Adipocyte (in vitro differentiated cells): ENCODE measurements around the gene FAM47E.
"Not testable (repeated sequence)": the region's sequence is repeated elsewhere in the genome, so short reads cannot be mapped to it uniquely, and the experiment has no call there.

Experiments
- DNase-seq: peaks from one replicate; pipeline ENCODE4 v3.0.0-alpha.2; 2015; ENCODE audit warnings: low read depth
- H3K27me3 ChIP-seq: replicated peaks from 2 replicates; pipeline ENCODE4 v1.7.0; 2013; ENCODE audit warnings: mild to moderate bottlenecking, low read length, moderate library complexity; ENCODE audit not compliant: control insufficient read depth, insufficient read depth
- H3K36me3 ChIP-seq: 2 replicates; pipeline ENCODE4 v1.7.0; 2013; ENCODE audit warnings: low read length, mild to moderate bottlenecking, moderate library complexity; ENCODE audit not compliant: control insufficient read depth, insufficient read depth, severe bottlenecking
- H3K4me1 ChIP-seq: 2 replicates; pipeline ENCODE4 v1.7.0; 2013; ENCODE audit warnings: mild to moderate bottlenecking, low read length, moderate library complexity; ENCODE audit not compliant: control insufficient read depth, insufficient read depth
- H3K4me3 ChIP-seq: 2 replicates; pipeline ENCODE4 v1.7.0; 2013; ENCODE audit warnings: mild to moderate bottlenecking, low read length, moderate library complexity
- H3K9ac ChIP-seq: 2 replicates; pipeline ENCODE4 v1.7.0; 2013; ENCODE audit warnings: mild to moderate bottlenecking, low read length, moderate library complexity
- H3K9me3 ChIP-seq: 2 replicates; pipeline ENCODE4 v1.7.0; 2013; ENCODE audit warnings: mild to moderate bottlenecking, low read length, moderate library complexity; ENCODE audit not compliant: control insufficient read depth

The FAM47E gene

DNA sequence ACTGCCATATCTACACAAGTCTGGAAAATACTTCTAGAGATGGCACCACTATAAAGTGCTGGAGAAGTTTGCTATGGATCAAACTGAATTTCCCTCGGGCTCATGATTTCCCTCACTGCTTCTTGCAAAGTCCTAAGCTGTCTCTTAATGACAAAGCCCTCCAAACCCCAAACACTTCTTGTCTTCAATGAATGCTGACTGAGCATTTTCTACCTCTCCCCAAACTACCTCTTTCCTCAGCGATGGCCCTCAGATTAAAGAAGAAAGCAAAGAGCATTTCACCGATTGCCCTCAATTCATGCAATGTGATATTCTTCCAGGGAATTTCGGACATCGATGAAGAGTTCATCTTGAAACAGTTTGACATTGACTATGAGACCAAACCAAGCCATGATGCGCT lies 19.7 kb downstream of the FAM47E start:
- DNase-seq = no peak
- Histone ChIP-seq H3K4me3 (no peak overlapping the region), H3K27me3 (no peaks in the 10 kb centered on the region)

DNA sequence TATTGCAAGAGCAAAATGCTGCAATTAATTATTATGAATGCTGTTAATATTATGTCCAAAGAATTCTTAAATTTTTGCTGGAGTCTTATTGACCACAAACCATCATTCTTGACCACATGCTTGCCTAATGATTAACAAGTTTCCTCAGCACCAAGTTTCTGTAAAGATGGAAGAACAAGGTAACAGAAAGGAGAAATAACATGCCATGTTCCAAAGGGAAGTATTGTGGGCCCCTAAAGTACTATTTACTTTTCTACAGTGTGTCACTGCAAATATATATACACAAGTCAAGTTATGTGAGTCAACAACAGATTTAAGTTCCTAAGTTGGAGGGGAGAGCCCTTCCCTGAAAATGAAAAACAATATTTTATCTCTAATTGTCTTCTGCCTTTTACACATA lies 20.6 kb downstream of the FAM47E start:
- H3K9me3 ChIP-seq = no peaks in the 10 kb centered on the region
- H3K36me3 ChIP-seq = no peaks in the 10 kb centered on the region
- H3K27me3 ChIP-seq = no peaks in the 10 kb centered on the region
- DNase-seq = no peak
- no peak overlapping the region for H3K9ac ChIP-seq
- H3K4me1 ChIP-seq = peaks cover 26% of the 10 kb centered on the region
- no peak overlapping the region for H3K4me3 ChIP-seq

More for the DNA sequence above, 19.7 kb downstream of the FAM47E start:
- Histone ChIP-seq H3K9ac (no peak overlapping the region), H3K4me1 (peaks cover 22% of the 10 kb centered on the region), H3K9me3 (no peaks in the 10 kb centered on the region), H3K36me3 (no peaks in the 10 kb centered on the region)

DNA sequence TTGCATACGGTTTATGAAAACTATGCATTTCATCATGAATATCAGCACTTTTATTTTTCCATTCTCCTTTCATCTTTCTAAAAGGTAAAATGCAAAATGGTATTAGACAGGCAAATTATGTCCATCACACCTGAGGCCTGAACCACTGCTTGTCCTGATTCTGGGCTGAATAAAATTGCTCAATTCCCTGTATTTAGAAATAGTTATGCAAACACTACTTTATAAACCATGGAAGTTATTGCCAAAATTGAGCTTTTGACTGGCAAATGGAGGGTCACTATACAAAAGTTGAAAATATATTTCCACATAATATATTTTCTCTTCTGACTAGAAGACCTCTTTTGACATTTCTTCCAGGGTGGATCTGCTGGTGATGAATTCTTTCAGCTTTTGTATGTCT lies 21.1 kb downstream of the FAM47E start:
- no peak for DNase-seq
- peak overlapping the region; percentile 30 for H3K9ac ChIP-seq
- H3K4me3 ChIP-seq = no peak overlapping the region
- H3K4me1 ChIP-seq = peaks cover 28% of the 10 kb centered on the region
- H3K36me3 ChIP-seq = no peaks in the 10 kb centered on the region
- H3K27me3 ChIP-seq = no peaks in the 10 kb centered on the region
- H3K9me3 ChIP-seq = no peaks in the 10 kb centered on the region

DNA sequence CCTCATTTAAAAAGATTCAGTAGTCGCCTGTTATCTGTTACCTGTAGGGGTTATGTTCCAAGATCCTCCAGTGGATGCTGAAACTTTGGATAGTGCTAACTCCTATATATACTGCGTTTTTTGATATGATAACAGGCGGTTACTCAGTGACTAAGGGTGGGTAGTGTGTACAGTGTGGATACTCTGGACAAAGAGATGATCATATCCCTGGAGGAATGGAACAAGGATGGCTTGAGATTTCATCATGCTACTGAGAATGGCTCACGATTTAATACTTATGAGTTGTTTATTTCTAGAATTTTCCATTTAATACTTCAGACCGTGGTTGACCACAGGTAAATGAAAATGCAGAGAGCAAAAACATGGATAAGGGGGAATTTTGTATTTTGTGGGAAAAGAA lies 21.5 kb downstream of the FAM47E start:
- Histone ChIP-seq H3K4me3 (no peak overlapping the region), H3K9me3 (no peaks in the 10 kb centered on the region), H3K4me1 (peaks cover 32% of the 10 kb centered on the region), H3K36me3 (no peaks in the 10 kb centered on the region), H3K9ac (peak overlapping the region; percentile 30), H3K27me3 (no peaks in the 10 kb centered on the region)
- DNase-seq = no peak

DNA sequence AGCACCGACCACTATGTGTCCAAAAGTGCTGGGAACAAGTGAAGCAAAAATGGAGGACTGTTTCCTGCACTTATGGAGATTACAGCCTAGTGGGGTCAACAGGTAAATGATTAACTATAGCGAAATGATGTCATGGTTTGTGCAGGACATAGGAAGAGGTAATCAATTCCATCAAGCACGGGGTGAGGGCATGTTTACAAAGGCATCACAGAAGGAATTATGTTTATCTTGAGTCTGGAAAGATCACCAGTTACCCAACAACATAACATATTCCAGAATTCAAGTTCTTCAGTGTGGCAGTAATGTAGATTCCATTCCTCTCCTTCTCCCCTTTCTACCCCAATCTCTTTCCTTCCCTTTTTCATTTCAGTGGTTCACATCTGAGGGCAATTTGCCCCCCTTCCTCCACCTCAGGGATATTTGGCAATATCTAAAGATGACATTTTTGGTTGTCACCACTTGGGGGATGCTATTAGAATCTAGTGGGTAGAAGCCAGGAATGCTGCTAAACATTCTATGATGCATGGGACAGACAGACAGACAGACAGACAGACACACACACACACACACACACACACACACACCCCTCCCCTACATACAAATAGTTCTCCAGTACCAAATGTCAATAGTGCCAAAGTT lies 24.1 kb downstream of the FAM47E start:
- peaks cover 55% of the 10 kb centered on the region for H3K4me1 ChIP-seq
- H3K36me3 ChIP-seq = no peaks in the 10 kb centered on the region
- no peaks in the 10 kb centered on the region for H3K9me3 ChIP-seq
- no peak for DNase-seq
- no peak overlapping the region for H3K4me3 ChIP-seq
- no peak overlapping the region for H3K9ac ChIP-seq
- H3K27me3 ChIP-seq = no peaks in the 10 kb centered on the region

DNA sequence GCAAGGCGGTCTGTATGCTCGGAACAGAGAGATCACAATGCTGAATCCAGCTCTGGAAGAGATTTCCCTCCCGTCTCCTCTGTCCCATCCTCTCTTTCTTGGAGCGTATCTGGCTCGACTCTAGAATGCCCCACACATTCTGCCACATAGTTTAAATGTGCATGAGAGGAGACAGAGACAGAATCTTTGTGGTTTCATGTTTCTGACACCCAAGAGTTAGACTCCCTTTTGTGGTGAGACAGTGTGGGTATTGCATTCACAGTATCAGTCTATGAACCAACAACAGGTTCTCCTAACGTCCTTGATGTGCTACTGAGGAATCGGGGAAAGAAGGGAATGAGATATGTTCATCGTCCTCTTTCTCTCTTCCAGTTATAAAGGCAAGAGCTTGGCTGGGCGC lies 25.3 kb downstream of the FAM47E start:
- no peak overlapping the region for H3K9ac ChIP-seq
- no peak for DNase-seq
- no peaks in the 10 kb centered on the region for H3K36me3 ChIP-seq
- no peaks in the 10 kb centered on the region for H3K27me3 ChIP-seq
- H3K4me3 ChIP-seq = no peak overlapping the region
- H3K4me1 ChIP-seq = peaks cover 65% of the 10 kb centered on the region
- H3K9me3 ChIP-seq = no peaks in the 10 kb centered on the region

DNA sequence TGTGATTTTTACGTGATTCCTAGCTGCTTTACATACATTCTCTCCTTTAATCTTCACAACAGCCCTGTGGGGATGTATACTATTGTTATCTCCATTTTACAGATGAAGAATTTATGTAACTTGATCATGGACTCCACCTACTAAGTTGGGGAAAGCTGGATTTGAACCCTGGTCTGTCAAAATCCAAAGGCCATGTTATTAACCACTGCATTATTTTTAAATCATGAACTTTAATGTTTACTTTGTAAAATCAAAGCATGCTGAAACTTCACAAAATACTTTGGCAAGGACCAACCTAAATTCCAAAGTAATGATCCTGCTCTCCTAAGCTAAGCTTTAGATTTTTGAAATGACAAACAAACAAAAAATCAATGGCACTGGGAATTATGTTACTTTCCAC lies 26.1 kb downstream of the FAM47E start:
- Histone ChIP-seq H3K9me3 (no peaks in the 10 kb centered on the region), H3K36me3 (no peaks in the 10 kb centered on the region), H3K9ac (no peak overlapping the region), H3K27me3 (no peaks in the 10 kb centered on the region), H3K4me1 (peaks cover 60% of the 10 kb centered on the region), H3K4me3 (no peak overlapping the region)
- peak; percentile 13 for DNase-seq

DNA sequence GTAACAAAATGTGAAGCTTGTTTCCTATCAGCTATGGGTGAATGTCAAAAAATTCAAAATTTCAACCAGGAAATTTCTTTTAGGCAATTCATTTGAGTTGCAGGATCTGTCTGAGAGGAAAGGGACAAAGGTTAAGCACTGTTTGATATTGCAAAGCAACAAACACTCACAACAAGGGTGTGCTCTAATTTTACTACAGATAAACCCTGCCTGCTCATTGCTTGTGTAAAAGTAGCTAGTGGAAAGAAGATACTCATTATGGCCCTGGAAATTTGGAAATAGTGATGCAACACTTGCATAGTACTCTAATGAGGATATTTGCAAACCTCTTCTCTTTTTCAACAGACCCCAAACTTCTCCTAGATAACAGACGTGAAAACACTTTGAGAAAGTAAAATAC lies 27.1 kb downstream of the FAM47E start:
- no peaks in the 10 kb centered on the region for H3K27me3 ChIP-seq
- peaks cover 51% of the 10 kb centered on the region for H3K4me1 ChIP-seq
- H3K9me3 ChIP-seq = no peaks in the 10 kb centered on the region
- H3K4me3 ChIP-seq = no peak overlapping the region
- peak overlapping the region; percentile 37 for H3K9ac ChIP-seq
- H3K36me3 ChIP-seq = no peaks in the 10 kb centered on the region
- no peak for DNase-seq

DNA sequence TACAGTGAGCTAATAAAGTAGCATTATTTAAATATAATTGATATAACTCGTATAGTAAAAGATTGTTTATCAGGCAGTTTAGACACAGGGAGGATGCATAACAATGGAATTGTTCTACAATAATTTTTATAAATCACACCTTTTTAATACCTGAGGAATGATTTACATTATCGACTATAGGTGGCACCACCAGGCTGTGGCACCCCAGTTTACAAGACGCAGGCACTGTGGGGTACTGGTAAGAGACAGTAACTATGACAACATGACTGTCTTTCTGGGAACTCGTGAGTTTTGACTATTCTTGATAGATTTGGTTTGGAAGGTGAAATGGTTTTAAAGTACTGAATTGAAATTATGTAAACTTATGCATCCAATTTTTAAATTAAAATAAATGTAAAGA lies 27.9 kb downstream of the FAM47E start:
- Histone ChIP-seq H3K36me3 (no peaks in the 10 kb centered on the region), H3K4me3 (no peak overlapping the region), H3K27me3 (no peaks in the 10 kb centered on the region), H3K9me3 (no peaks in the 10 kb centered on the region), H3K4me1 (peaks cover 48% of the 10 kb centered on the region), H3K9ac (no peak overlapping the region)
- DNase-seq = no peak

DNA sequence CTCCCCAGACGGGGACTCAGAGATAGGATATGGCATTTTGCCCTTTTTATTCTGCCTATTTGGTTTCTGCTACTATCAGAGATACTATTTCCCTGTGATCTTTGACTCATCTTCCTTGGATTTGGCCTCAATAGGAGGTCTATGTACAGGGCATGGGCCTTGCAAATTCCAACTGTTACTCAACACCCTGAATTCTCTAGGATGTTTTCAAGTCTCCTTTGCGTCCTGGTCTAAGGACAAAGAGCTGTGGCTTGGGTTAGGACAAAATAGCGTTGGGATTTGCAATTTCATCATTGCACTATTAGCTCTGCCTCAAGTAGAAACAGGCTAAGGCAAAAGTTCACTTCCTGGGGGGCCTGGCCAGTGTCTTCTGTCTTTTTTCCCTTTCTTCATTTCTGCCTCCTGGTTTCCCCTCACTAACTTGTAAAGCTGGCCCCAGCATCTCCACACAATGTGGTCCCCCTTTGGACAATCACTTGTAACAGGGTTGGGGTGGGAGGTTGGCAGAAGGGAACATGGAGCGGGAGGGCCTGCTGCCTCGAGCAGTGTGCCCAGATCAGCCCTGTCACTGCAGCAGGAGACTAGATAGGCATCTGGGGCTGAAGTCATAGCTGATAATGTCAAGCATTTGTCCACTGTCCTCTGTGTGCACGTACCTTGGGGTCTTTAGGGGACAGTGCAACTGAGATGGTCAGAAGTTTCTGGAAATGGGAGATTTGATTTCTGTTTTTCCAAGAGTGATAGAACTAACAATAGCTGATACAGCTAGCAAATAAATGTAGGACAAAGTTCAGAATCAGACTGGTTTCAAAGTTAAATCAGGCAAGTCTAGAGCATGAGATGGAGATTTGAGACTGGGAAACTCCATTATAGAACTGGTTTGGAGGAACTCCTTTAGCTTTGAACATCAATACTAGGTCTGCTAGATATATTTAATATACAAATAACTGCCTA lies 29.2 kb downstream of the FAM47E start:
- Histone ChIP-seq H3K9me3 (no peaks in the 10 kb centered on the region), H3K36me3 (no peaks in the 10 kb centered on the region), H3K4me3 (no peak overlapping the region), H3K27me3 (no peaks in the 10 kb centered on the region), H3K4me1 (peaks cover 43% of the 10 kb centered on the region), H3K9ac (peak overlapping the region; percentile 71)
- no peak for DNase-seq

DNA sequence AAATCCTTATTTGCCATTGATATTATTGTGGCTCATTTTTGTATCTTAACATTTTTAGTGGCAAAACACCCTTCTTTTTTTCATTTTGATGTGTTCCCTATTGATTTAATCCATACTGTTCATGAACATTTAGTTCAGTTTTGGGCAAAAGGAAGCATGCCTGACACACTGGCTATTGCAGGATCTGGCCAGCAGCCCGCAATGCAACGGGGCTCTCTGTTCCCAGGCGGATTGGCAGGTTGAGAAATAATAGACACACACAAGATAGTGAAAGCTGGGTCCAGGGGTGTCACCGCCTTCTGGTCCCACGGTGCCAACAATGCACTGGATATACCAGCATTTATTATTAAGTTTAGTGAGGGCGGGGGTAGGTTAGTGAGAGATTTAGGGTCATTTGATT lies 30.1 kb downstream of the FAM47E start:
- not testable (repeated sequence) for H3K27me3 ChIP-seq, H3K36me3 ChIP-seq
- peaks cover 42% of the 10 kb centered on the region for H3K4me1 ChIP-seq

More for the DNA sequence above, 30.1 kb downstream of the FAM47E start:
- H3K9ac ChIP-seq, H3K4me3 ChIP-seq, H3K9me3 ChIP-seq, DNase-seq: not testable (repeated sequence)
